Sciatic nerve (tissue), 2 donors: ENCODE results near the gene RNASE7. TPM values are rescaled to one million over a fixed set of nuclear protein-coding genes. Genes with fewer than 3 reads are reported as not detected.
"Not testable (repeated sequence)": the region's sequence is repeated elsewhere in the genome, so short reads cannot be mapped to it uniquely, and the experiment has no call there.

Experiments
- ATAC-seq: fragments of 200-7000 bp; cut with Tn5 transposase; one replicate; pipeline ENCODE4 v1.9.1; 2020; ENCODE audit warnings: mild to moderate bottlenecking, moderate library complexity
- DNase-seq: peaks from one replicate; pipeline ENCODE4 v3.0.0-alpha.2; 2020; ENCODE audit warnings: low spot score
- intact Hi-C: fragments of 100-400 bp; cut with DNase I; formaldehyde crosslinking; loops from one replicate; pipeline ENCODE4 v1.14.2; 2022
- total RNA-seq: library from RNA; stranded (reverse); fragmentation: NEBNext Ultra II Directional; extraction: Animal tissue kit (Norgen Biotek cat#: 25700); gene quantifications from one replicate; pipeline ENCODE4 v1.2.1, GENCODE V29; 2021
- donor health status: DM: no; HTN: no; CAD: no.
- donor health status: DM: no; HTN: no; CAD: no.

The RNASE7 gene
- not detected for total RNA-seq

- ATAC-seq (no peak), DNase-seq (no peak)
- intact Hi-C loops: no loop called here
These were observed at the start of gene RNASE7 for GRCh38 chr14:21041676-21042433. Gene RNASE7, plus strand, starts transcription at chr14:21042362. Its CDS starts 631 bp downstream, at chr14:21042993.

GRCh38 chr14:20996521-20996920 lies 45.6 kb upstream of the RNASE7 start:
- intact Hi-C loops: no loop called here
- no peak for DNase-seq
- no peak for ATAC-seq

- no peak for DNase-seq
- intact Hi-C loops: no loop called here
- ATAC-seq: no peak
These were observed 45.0 kb upstream of the RNASE7 start for GRCh38 chr14:20997115-20997514.

- intact Hi-C loops: no loop called here
- DNase-seq (no peak), ATAC-seq (no peak)
These were observed 44.6 kb upstream of the RNASE7 start for GRCh38 chr14:20997564-20997963.

GRCh38 chr14:20998139-20998538 lies 44.0 kb upstream of the RNASE7 start:
- ATAC-seq (no peak), DNase-seq (no peak)
- intact Hi-C loops: no loop called here

- ATAC-seq (peak; percentile 90), DNase-seq (peak; percentile 72)
- intact Hi-C loops: no loop called here
These were observed 43.3 kb upstream of the RNASE7 start, which contains the start of gene SLC39A2 for GRCh38 chr14:20998674-20999366. Gene SLC39A2, plus strand, starts transcription at chr14:20999293. Its CDS starts 154 bp downstream, at chr14:20999447.

- DNase-seq: no peak
- intact Hi-C loops: no loop called here
- ATAC-seq: no peak
These were observed 42.6 kb upstream of the RNASE7 start for GRCh38 chr14:20999591-20999990.

GRCh38 chr14:21001218-21001617 lies 40.9 kb upstream of the RNASE7 start:
- intact Hi-C loops: no loop called here
- no peak for ATAC-seq
- no peak for DNase-seq

GRCh38 chr14:21003788-21004346 lies 38.3 kb upstream of the RNASE7 start:
- DNase-seq (no peak), ATAC-seq (peak; percentile 58)
- intact Hi-C loops: no loop called here

- ATAC-seq, intact Hi-C loops, DNase-seq: not testable (repeated sequence)
These were observed 32.4 kb upstream of the RNASE7 start for GRCh38 chr14:21009721-21010120.

GRCh38 chr14:21011136-21011535 lies 31.0 kb upstream of the RNASE7 start:
- DNase-seq: no peak
- intact Hi-C loops: no loop called here
- ATAC-seq: no peak

- intact Hi-C loops: loop anchor here (5.0 kb wide), 1 partner anchor 78 kb away; no protein-coding TSS in a partner anchor
- ATAC-seq: peak; percentile 89
These were observed 27.4 kb upstream of the RNASE7 start for GRCh38 chr14:21014761-21015190.

GRCh38 chr14:21015312-21015711 lies 26.9 kb upstream of the RNASE7 start:
- intact Hi-C loops: loop anchor here (5.0 kb wide), 1 partner anchor 77 kb away; no protein-coding TSS in a partner anchor
- DNase-seq (no peak), ATAC-seq (peak; percentile 38)

More at GRCh38 chr14:21014761-21015190, 27.4 kb upstream of the RNASE7 start:
- peak; percentile 94 for DNase-seq

GRCh38 chr14:21016413-21017190 lies 25.6 kb upstream of the RNASE7 start:
- no peak for DNase-seq
- ATAC-seq: peak; percentile 21
- intact Hi-C loops: loop anchor here (5.0 kb wide), 1 partner anchor 76 kb away; no protein-coding TSS in a partner anchor

- ATAC-seq (no peak), DNase-seq (no peak)
- intact Hi-C loops: loop anchor here (5.0 kb wide), 1 partner anchor 75 kb away; no protein-coding TSS in a partner anchor
These were observed 24.5 kb upstream of the RNASE7 start for GRCh38 chr14:21017528-21018245.

GRCh38 chr14:21018286-21018685 lies 23.9 kb upstream of the RNASE7 start:
- intact Hi-C loops: loop anchor here (5.0 kb wide), 1 partner anchor 74 kb away; no protein-coding TSS in a partner anchor
- no peak for ATAC-seq
- no peak for DNase-seq

- ATAC-seq (no peak), DNase-seq (no peak)
- intact Hi-C loops: loop anchor here (5.0 kb wide), 1 partner anchor 74 kb away; no protein-coding TSS in a partner anchor
These were observed 23.4 kb upstream of the RNASE7 start for GRCh38 chr14:21018781-21019180.

GRCh38 chr14:21019366-21019765 lies 22.8 kb upstream of the RNASE7 start:
- intact Hi-C loops: loop anchor here (5.0 kb wide), 1 partner anchor 73 kb away; no protein-coding TSS in a partner anchor
- ATAC-seq (no peak), DNase-seq (no peak)
